ENCODE measurements around the gene CD7. TPM values are rescaled to one million over a fixed set of nuclear protein-coding genes. Genes with fewer than 3 reads are reported as not detected.
"Not testable (repeated sequence)": the region's sequence is repeated elsewhere in the genome, so short reads cannot be mapped to it uniquely, and the experiment has no call there.

The CD7 gene
- total RNA-seq: 0.83 to 1.4 TPM (median 1.2 TPM) in 3 replicates

- no peak for TF ChIP-seq CTCF (IDR thresholded peaks at IDR 0.05; ENCODE audit: unreplicated experiment)
- Mint-ChIP-seq H3K27me3 (ENCODE audit: low read depth) (peaks cover 15% of the 10 kb centered on the region), H3K4me1 (peaks cover 11% of the 10 kb centered on the region), H3K36me3 (no peaks in the 10 kb centered on the region), H3K9me3 (no peaks in the 10 kb centered on the region), H3K27ac (no peak within 1 kb of the TSS), H3K4me3 (no peak within 1 kb of the TSS)
- DNase-seq (ENCODE audit: low spot score in 2 of 2, unreplicated experiment in 2 of 2): no peak
Measured at GRCh38 chr17:82317394-82318168, at the start of gene CD7. CD7 (minus strand) TSS chr17:82317608; CDS start chr17:82317495, 113 bp downstream.

GRCh38 chr17:82366749-82367148, 49.3 kb upstream of the CD7 start:
- Mint-ChIP-seq H3K27me3 (ENCODE audit: low read depth) (peaks cover 7% of the 10 kb centered on the region), H3K27ac (no peak overlapping the region), H3K9me3 (no peaks in the 10 kb centered on the region), H3K4me3 (no peak overlapping the region), H3K36me3 (no peaks in the 10 kb centered on the region), H3K4me1 (peaks cover 26% of the 10 kb centered on the region)
- DNase-seq (ENCODE audit: low spot score in 2 of 2, unreplicated experiment in 2 of 2): no peak
- no peak for TF ChIP-seq CTCF (IDR thresholded peaks at IDR 0.05; ENCODE audit: unreplicated experiment)

- no peaks in the 10 kb centered on the region for H3K36me3 Mint-ChIP-seq
- DNase-seq (ENCODE audit: low spot score in 2 of 2, unreplicated experiment in 2 of 2): no peak
- H3K4me1 Mint-ChIP-seq: peaks cover 21% of the 10 kb centered on the region
- H3K27me3 Mint-ChIP-seq (ENCODE audit: low read depth): peaks cover 5% of the 10 kb centered on the region
- H3K4me3 Mint-ChIP-seq: no peak overlapping the region
- no peak overlapping the region for H3K27ac Mint-ChIP-seq
- no peaks in the 10 kb centered on the region for H3K9me3 Mint-ChIP-seq
- no peak for TF ChIP-seq CTCF (IDR thresholded peaks at IDR 0.05; ENCODE audit: unreplicated experiment)
Measured at GRCh38 chr17:82365606-82366295, 48.3 kb upstream of the CD7 start.

- no peak overlapping the region for H3K27ac Mint-ChIP-seq
- no peaks in the 10 kb centered on the region for H3K9me3 Mint-ChIP-seq
- H3K27me3 Mint-ChIP-seq (ENCODE audit: low read depth): peaks cover 8% of the 10 kb centered on the region
- H3K4me1 Mint-ChIP-seq: peaks cover 17% of the 10 kb centered on the region
- H3K4me3 Mint-ChIP-seq: no peak overlapping the region
- H3K36me3 Mint-ChIP-seq: no peaks in the 10 kb centered on the region
- no peak for TF ChIP-seq CTCF (IDR thresholded peaks at IDR 0.05; ENCODE audit: unreplicated experiment)
- DNase-seq (ENCODE audit: low spot score in 2 of 2, unreplicated experiment in 2 of 2): no peak
Measured at GRCh38 chr17:82361885-82362633, 44.7 kb upstream of the CD7 start.

- peaks cover 26% of the 10 kb centered on the region for H3K4me1 Mint-ChIP-seq
- not testable (repeated sequence) for H3K27me3 Mint-ChIP-seq (ENCODE audit: low read depth); H3K27ac Mint-ChIP-seq; H3K9me3 Mint-ChIP-seq; H3K36me3 Mint-ChIP-seq; DNase-seq (ENCODE audit: low spot score in 2 of 2, unreplicated experiment in 2 of 2); H3K4me3 Mint-ChIP-seq
Measured at GRCh38 chr17:82359451-82360074, 42.2 kb upstream of the CD7 start.

Data from mesothelial cell of epicardium (in vitro differentiated cells).